ENCODE measurements around the gene TESK2.
A peak's percentile ranks its signal among the peaks of the same experiment; 100 is the strongest.

Gene TESK2

DNA sequence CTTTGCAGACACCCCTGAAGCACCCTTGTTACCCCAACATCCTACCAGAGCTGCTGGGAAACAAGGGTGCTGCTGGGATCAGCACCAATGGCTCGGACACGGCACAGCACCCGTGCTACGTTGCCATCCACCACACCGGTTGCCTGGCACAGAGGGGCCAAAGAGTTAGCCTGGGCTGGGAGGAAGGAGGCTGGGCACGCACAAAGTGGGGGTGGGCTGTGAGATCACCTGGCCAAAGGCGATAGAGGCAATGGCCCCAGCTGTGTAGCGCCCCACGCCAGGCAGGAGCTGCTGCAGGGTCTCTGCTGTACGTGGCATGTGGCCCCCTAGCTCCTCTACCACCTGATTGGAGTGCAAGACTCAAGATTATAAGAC lies 158.6 kb downstream of the TESK2 start:
- no peak for DNase-seq

- no peak for DNase-seq
These were observed 159.3 kb downstream of the TESK2 start for GRCh38 chr1:45331436-45332345.

GRCh38 chr1:45329445-45329844 lies 161.5 kb downstream of the TESK2 start:
- DNase-seq, result no peak

- no peak for DNase-seq
These were observed 162.3 kb downstream of the TESK2 start for GRCh38 chr1:45328680-45329079.

DNA sequence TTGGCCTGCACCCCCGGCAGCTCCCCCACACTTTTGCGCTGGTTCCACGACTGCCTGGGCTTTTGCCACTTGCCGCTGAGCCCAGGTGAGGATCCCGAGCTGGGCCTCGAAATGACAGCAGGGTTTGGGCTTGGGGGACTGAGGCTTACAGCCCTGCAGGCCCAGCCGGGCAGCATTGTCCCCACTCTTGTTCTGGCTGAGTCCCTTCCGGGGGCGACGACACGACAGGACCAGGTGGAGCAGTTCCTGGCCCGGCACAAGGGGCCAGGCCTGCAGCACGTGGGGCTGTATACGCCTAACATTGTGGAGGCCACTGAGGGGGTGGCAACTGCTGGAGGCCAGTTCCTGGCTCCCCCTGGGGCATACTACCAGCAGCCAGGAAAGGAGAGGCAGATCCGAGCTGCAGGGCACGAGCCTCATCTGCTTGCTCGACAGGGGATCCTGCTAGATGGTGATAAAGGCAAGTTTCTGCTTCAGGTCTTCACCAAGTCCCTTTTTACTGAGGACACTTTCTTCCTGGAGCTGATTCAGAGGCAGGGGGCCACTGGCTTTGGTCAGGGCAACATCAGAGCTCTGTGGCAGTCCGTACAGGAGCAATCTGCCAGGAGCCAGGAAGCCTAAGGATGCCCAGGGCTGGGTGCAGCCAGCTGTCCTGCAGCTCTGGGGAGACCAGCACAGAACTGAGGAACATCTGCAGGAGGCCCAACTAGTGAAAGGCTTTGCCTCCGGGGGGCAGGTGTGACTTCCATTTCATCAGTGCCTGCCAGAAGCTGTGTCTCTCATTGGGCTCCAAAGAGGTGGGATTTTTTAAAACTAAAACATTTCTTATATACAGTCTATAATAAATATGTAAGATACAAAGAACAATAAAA lies 163.1 kb downstream of the TESK2 start:
- no peak for DNase-seq

DNA sequence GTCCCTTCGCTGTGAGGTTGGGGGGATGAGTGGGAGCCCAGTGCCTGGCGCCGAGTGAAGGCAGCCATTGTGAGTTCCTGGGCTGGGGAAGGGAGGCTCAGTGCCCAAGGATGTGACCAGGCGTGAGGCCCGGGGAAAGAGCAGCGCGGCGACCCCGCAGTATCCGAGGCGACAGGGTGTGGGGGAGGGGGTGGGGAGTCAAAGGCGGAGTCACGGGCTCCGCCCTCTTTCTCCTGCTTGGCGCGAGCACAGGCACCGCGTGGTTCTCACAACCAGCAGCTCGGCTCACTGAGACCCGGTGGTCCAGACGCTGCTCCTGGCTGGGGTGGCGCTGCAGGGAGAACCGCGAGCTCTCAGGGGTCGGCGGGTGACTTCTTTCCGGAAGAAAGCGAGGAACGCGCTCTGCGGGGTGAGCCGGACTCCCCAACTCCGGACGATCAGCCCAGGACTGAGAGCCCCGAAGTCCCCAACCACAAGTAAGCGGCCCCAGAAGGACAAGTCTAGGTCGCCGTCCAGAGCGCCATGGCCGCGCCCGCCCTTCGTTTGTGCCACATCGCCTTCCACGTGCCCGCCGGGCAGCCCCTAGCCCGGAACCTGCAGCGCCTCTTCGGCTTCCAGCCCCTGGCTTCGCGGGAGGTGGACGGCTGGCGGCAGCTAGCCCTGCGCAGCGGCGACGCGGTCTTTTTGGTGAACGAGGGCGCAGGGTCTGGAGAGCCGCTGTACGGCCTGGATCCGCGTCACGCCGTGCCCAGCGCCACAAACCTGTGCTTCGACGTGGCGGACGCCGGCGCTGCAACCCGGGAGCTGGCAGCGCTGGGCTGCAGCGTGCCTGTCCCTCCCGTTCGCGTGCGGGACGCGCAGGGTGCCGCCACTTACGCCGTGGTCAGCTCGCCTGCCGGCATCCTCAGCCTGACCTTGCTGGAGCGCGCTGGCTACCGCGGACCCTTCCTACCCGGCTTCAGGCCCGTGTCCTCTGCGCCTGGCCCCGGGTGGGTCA lies 164.0 kb downstream of the TESK2 start, which contains the start of gene HPDL:
HPDL (plus strand) TSS at position 269 of the 997 bp plus-strand sequence; CDS start at position 523, 254 bp downstream.
- DNase-seq, result peak; percentile 78

- DNase-seq, result no peak
These were observed 165.0 kb downstream of the TESK2 start for GRCh38 chr1:45325851-45326506.

DNA sequence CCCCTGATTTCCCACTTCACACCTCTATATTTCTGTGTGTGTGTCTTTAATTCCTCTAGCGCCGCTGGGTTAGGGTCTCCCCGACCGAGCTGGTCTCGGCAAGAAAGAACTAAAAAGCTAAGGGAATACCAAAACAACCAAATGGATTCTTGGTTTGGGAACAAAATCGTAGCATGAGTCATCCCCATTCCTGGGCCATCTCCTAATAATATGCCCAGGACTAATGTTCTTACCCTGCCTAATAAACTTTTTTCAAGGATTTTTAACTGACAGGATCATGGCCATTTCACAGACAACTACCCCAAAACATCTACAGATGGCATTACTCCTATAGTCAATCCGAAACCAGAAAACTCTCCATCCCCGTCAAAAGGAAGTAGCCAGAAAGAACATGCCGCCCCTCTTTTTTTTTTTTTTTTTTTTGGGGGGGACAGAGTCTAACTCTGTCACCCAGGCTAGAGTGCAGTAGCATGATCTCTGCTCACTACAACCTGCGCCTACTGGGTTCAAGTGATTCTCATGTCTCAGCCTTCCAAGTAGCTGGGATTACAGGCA lies 168.4 kb downstream of the TESK2 start:
- DNase-seq, result no peak

- no peak for DNase-seq
These were observed 169.5 kb downstream of the TESK2 start for GRCh38 chr1:45321444-45321843.

- DNase-seq, result no peak
These were observed 171.2 kb downstream of the TESK2 start for GRCh38 chr1:45319761-45320160.

DNA sequence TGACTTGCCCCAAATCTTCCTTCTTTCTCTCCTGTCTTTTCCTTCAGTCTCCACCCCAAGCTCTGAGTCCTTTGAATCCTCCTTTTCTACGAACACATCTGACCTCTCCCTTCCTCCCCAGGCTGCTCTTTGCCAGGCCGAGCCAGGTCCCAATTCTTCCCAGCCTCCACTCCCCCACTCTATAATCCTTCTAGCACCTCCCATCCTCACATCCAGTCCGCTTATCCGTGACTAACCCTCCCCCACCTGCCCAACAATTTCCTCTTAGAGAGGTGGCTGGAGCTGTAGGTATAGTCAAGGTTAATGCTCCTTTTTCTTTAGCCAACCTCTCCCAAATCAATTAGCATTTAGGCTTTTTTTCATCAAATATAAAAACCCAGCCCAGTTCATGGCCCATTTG lies 173.8 kb downstream of the TESK2 start:
- DNase-seq, result no peak

GRCh38 chr1:45314266-45314665 lies 176.7 kb downstream of the TESK2 start:
- DNase-seq, result no peak

GRCh38 chr1:45306905-45307304 lies 184.1 kb downstream of the TESK2 start:
- no peak for DNase-seq

- peak; percentile 48 for DNase-seq
These were observed 184.6 kb downstream of the TESK2 start for GRCh38 chr1:45306319-45306718.

DNA sequence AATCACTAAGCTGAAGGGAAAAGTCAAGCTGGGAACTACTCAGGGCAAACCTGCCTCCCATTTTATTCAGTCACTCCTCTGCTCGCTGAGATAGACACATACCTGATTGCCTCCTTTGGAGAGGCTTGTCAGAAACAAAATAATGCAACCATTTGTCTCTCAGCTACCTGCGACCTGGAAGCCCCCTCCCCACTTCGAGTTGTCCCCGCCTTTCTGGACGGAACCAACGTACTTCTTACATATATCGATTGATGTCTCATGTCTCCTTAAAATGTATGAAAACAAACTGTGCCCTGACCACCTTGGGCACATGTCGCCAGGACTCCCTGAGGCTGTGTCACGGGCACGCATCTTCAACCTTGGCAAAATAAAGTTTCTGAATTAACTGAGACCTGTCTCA lies 185.7 kb downstream of the TESK2 start:
- DNase-seq, result no peak

DNA sequence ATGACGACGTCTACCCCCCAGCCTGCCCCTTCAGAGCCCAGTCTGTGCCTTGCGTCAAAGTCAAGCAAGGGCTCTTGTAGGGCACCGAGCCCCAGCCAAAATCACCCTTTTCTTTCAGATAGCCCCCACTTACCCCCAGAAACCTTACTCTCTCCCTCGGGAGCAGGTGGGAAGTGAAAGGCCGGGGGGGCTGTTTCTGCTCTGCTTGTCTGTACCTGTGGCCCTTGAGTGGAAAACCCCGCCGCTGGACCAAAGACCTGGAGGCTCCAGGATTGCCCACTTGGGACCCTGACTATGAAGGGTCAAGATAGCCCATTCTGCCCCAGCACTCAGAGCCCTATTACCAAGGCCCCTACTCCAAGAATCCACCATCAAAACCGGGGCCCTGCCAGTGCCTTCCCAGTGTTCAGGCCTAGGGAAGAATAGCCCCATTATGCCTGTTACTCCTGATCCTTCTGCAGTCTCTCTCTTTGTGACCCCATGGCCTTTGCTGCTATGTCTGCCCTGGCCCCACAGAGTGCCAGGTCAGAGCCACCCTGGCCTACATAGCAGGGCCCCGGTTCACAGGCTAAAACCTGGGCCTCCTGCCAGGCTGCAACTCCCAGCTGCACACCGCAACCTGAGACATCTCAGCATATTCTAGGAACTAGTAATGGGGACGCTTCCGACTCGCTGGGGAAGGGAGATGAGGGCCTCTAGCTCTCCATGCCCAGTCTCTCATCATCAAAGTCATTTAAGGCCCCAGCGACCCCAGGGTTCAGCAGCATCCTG lies 186.5 kb downstream of the TESK2 start:
- DNase-seq, result no peak

- peak; percentile 98 for DNase-seq
These were observed 187.2 kb downstream of the TESK2 start for GRCh38 chr1:45303520-45304310.

DNA sequence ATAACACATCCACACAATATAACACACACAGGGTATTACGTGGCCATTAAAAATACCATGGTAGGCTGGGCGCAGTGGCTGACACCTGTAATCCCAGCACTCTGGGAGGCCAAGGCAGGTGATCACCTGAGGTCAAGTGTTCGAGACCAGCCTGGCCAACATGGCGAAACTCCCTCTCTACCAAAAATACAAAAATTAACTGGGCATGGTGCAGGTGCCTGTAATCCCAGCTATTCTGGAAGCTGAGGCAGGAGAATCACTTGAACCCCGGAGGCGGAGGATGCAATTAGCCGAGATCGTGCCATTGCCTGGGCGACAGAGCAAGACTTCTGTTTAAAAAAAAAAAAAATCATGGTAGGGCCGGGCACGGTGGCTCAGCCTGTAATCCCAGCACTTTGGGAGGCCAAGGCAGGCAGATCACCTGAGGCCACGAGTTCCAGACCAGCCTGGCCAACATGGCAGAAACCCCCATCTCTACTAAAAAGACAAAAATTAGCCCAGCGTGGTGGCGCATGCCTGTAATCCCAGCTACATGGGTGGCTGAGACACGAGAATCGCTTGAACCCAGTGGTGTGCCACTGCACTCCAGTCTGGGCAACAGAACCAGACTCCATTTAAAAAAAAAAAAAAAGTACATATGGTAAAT lies 188.3 kb downstream of the TESK2 start:
- DNase-seq, result no peak

DNA sequence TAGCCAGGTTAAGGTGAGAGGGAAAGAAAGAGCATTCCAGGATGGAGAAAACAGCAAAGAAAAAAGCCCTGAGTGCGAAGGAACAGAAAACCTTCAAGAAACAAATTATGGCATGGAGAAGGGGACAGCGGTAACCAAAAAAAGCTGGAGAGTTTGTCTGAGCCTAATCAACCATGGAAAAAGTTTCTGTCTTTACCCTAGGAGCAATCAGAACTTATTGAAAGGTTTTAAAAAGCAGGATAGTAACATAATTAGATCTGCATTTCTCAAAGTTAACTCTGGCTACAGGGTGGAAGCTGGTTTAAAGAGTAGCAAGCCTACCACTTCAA lies 190.3 kb downstream of the TESK2 start:
- no peak for DNase-seq

Measured in activated naive CD4-positive, alpha-beta T cell treated with anti-CD3 and anti-CD28 coated beads, Interleukin-2, amount 50 U/mL, for 16 hours (primary cell).